ENCODE results near the gene SLX9. TPM values are rescaled to one million over a fixed set of nuclear protein-coding genes. Genes with fewer than 3 reads are reported as not detected.

The SLX9 gene
- total RNA-seq, 1 experiment from 2014 or later, result 58.7 TPM

GRCh38 chr21:44891631-44892031 is 48.2 kb upstream of the SLX9 start:
- no TSS peak for BruUV-seq (replicated peaks)
- no peaks in the 10 kb centered on the region for H3K27me3 Mint-ChIP-seq (ENCODE audit: insufficient read depth, unreplicated experiment)
- intact Hi-C loops (cut with micrococcal nuclease), result loop anchor here (1.0 kb wide), 3 partner anchors 20 to 41 kb away; no protein-coding TSS in a partner anchor
- H3K4me1 Mint-ChIP-seq (ENCODE audit: insufficient read depth, unreplicated experiment), result peaks cover 6% of the 10 kb centered on the region
- no peak for DNase-seq (ENCODE audit: unreplicated experiment)
- no peak overlapping the region for H3K27ac Mint-ChIP-seq (ENCODE audit: low read depth, unreplicated experiment)
- TF ChIP-seq, protein P1, sequence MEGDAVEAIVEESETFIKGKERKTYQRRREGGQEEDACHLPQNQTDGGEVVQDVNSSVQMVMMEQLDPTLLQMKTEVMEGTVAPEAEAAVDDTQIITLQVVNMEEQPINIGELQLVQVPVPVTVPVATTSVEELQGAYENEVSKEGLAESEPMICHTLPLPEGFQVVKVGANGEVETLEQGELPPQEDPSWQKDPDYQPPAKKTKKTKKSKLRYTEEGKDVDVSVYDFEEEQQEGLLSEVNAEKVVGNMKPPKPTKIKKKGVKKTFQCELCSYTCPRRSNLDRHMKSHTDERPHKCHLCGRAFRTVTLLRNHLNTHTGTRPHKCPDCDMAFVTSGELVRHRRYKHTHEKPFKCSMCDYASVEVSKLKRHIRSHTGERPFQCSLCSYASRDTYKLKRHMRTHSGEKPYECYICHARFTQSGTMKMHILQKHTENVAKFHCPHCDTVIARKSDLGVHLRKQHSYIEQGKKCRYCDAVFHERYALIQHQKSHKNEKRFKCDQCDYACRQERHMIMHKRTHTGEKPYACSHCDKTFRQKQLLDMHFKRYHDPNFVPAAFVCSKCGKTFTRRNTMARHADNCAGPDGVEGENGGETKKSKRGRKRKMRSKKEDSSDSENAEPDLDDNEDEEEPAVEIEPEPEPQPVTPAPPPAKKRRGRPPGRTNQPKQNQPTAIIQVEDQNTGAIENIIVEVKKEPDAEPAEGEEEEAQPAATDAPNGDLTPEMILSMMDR (IDR thresholded peaks at IDR 0.05; ENCODE audit: unreplicated experiment), result no peak
- no peak overlapping the region for H3K4me3 Mint-ChIP-seq (ENCODE audit: unreplicated experiment)
- POLR2A ChIA-PET, result no interaction called here
- H3K9me3 Mint-ChIP-seq (ENCODE audit: unreplicated experiment), result no peaks in the 10 kb centered on the region
- CTCF ChIA-PET, result interaction anchor here (0.7 to 4.3 kb wide), 6 partner anchors 9 to 84 kb away, joined by 3 to 25 read pairs (median 4); no protein-coding TSS in a partner anchor
- H3K36me3 Mint-ChIP-seq (ENCODE audit: insufficient read depth, unreplicated experiment), result no peaks in the 10 kb centered on the region

DNA sequence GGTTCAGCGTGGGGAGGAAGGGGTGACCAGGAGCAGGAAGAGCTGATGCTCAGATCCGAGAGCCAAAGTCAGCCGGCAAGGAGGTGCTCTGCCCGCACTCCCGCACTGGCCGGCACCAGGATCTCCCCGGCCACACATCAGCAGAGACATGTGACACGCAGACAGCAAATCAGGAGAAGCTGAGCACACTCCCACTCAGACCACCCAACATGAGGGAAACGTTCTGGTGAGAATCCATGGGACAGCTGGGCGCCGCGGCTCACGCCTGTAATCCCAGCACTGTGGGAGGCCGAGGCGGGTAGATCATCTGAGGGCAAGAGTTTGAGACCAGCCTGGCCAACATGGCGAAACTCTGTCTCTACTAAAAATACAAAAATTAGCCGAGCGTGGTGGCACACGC is 47.7 kb upstream of the SLX9 start:
- Mint-ChIP-seq H3K36me3 (ENCODE audit: insufficient read depth, unreplicated experiment) (no peaks in the 10 kb centered on the region), H3K27me3 (ENCODE audit: insufficient read depth, unreplicated experiment) (no peaks in the 10 kb centered on the region), H3K4me1 (ENCODE audit: insufficient read depth, unreplicated experiment) (peaks cover 6% of the 10 kb centered on the region), H3K4me3 (ENCODE audit: unreplicated experiment) (no peak overlapping the region), H3K27ac (ENCODE audit: low read depth, unreplicated experiment) (no peak overlapping the region), H3K9me3 (ENCODE audit: unreplicated experiment) (no peaks in the 10 kb centered on the region)
- ChIA-PET CTCF (interaction anchor here (0.7 to 4.3 kb wide), 11 partner anchors 9 to 85 kb away, joined by 3 to 25 read pairs (median 3); no protein-coding TSS in a partner anchor), POLR2A (no interaction called here)
- intact Hi-C loops (cut with micrococcal nuclease), result loop anchor here (1.0 kb wide), 3 partner anchors 19 to 40 kb away; no protein-coding TSS in a partner anchor
- DNase-seq (ENCODE audit: unreplicated experiment), result no peak
- TF ChIP-seq, protein P1 (IDR thresholded peaks at IDR 0.05; ENCODE audit: unreplicated experiment), result no peak
- BruUV-seq (replicated peaks), result no TSS peak

DNA sequence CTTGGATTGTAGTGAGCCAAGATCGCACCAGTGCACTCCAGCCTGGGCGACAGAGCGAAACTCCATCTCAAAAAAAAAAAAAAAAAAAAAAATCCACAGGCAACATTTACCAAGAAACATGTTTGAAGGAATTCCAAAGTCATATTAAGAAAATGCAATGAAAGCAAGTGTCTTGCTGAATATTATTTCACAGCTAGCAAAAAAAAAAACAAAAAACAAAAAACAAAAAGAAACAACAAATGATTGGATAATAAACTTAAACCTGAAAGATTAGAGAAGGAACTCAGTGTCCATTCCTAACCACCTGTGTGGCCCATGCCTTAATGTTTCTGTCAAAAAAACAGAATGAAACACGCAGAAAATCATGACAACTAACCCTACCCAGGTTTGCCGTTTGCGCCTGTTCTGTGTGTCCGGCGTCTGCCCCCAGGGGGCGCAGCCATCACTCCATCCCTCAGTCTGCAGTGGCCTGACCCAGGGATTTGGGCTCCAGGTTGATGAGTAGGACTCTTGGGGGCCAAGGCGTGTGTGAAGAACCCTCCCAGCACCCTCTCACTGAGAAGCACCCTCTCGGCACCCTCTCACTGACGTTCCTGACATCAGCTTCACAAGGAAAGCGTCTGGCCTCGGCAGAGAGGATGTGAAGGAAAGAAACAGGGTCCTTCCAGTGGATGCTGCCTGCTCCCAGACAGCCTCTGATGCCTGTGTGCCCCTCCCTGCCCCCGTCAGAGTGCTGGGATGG is 47.1 kb upstream of the SLX9 start:
- Mint-ChIP-seq H3K27me3 (ENCODE audit: insufficient read depth, unreplicated experiment) (no peaks in the 10 kb centered on the region), H3K9me3 (ENCODE audit: unreplicated experiment) (no peaks in the 10 kb centered on the region), H3K4me3 (ENCODE audit: unreplicated experiment) (no peak overlapping the region), H3K36me3 (ENCODE audit: insufficient read depth, unreplicated experiment) (no peaks in the 10 kb centered on the region), H3K27ac (ENCODE audit: low read depth, unreplicated experiment) (no peak overlapping the region), H3K4me1 (ENCODE audit: insufficient read depth, unreplicated experiment) (peaks cover 6% of the 10 kb centered on the region)
- POLR2A ChIA-PET, result interaction anchor here (0.5 kb wide), 1 partner anchor 400 kb away, joined by 3 read pairs; no protein-coding TSS in a partner anchor
- BruUV-seq (replicated peaks), result no TSS peak
- intact Hi-C loops (cut with micrococcal nuclease), result loop anchor here (1.0 kb wide), 3 partner anchors 19 to 40 kb away; no protein-coding TSS in a partner anchor
- CTCF ChIA-PET, result interaction anchor here (0.6 to 4.3 kb wide), 15 partner anchors 10 to 85 kb away, joined by 3 to 25 read pairs (median 3); no protein-coding TSS in a partner anchor
- DNase-seq (ENCODE audit: unreplicated experiment), result peak; percentile 70
- TF ChIP-seq, protein P1 (IDR thresholded peaks at IDR 0.05; ENCODE audit: unreplicated experiment), result peak; percentile 84

GRCh38 chr21:44893278-44893556 is 46.6 kb upstream of the SLX9 start:
- Mint-ChIP-seq H3K27ac (ENCODE audit: low read depth, unreplicated experiment) (no peak overlapping the region), H3K36me3 (ENCODE audit: insufficient read depth, unreplicated experiment) (no peaks in the 10 kb centered on the region), H3K4me3 (ENCODE audit: unreplicated experiment) (no peak overlapping the region), H3K27me3 (ENCODE audit: insufficient read depth, unreplicated experiment) (no peaks in the 10 kb centered on the region), H3K4me1 (ENCODE audit: insufficient read depth, unreplicated experiment) (peaks cover 6% of the 10 kb centered on the region), H3K9me3 (ENCODE audit: unreplicated experiment) (no peaks in the 10 kb centered on the region)
- TF ChIP-seq, protein P1 (IDR thresholded peaks at IDR 0.05; ENCODE audit: unreplicated experiment), result no peak
- ChIA-PET POLR2A (interaction anchor here (0.7 kb wide), 1 partner anchor 14 kb away, joined by 3 read pairs; no protein-coding TSS in a partner anchor), CTCF (interaction anchor here (0.6 to 4.3 kb wide), 10 partner anchors 10 to 82 kb away, joined by 3 to 25 read pairs (median 5); no protein-coding TSS in a partner anchor)
- BruUV-seq (replicated peaks), result no TSS peak
- no peak for DNase-seq (ENCODE audit: unreplicated experiment)
- intact Hi-C loops (cut with micrococcal nuclease), result no loop called here

Measured in MCF 10A (cell line).